ENCODE data around the gene INSC.

The INSC gene

DNA sequence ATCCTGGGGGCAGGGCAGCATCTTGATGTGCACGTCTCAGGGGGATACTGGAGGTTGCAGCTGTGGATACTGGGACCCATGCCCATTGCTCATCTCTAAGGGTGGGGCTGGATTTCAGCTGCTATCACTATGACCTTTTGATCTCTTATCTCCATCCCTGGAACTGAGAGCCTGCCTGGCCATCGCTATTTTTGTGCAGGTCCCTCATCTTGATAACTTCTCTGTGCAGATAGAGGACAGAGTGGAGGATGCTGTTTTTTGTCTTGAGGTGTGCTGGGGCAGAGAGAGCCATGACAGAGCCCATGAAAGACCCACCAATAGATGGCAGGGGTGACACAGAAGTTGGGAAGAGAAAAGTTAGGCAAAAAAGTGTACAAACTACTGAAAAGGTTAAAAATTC is 5.1 kb upstream of the INSC start:
- no peak for DNase-seq

DNA sequence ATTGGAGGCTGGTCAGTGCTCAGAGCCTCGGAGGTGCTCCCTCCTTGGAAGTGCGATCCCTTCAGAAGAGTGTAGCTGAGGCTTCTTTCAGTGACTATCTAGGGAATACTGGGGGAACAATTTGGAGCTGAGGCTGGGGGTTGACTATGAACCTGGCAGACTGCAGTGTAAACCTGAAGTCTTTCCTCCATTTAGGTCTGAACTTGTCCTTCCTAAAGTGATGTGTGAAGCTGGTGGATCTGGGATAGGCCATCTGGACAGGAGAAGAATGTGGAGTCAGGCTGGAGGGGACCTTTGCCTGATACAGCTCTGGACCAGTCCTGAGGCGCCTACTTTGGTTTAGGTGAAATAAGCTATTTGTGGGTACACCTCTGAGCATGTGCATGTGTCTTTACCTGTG is 3.5 kb upstream of the INSC start:
- DNase-seq: no peak

DNA sequence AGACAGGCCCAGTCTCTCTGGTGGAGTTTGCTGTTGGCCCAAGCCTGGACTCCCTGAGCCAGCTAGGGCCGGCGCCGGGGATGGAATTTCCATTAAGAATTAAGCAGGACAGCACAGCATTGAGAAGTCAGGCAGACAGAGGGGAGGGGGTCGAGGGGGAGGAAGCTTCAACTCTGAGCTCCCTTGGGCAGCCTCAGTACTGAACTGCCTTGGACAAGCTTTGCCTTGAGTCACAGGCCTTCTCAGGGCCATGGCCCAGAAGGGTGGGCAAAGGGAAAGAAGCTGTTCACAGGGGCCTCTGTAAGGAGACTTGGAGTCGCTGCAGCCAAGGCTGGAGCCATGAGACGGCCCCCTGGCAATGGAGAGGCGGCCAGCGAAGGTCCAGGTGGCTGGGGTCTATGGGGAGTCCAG is 2.6 kb upstream of the INSC start:
- DNase-seq: no peak

DNA sequence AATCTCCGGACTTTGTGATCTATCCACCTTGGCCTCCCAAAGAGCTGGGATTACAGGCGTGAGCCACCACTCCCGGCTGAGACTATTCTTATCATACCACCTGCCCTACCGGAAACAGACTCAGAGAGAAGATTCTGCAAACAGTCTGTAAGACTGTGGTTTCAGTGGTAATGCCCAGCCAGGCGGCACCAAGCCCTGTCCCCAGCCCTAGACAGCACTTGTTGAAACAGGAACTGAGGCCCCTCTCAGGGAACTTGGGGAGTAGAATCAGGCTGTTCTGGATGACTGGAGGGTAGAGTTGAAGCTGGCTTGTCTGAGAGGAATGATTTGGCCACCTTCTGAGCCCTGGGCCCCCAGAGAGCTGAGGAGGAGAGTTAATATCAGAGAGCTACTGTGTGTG is 1.3 kb upstream of the INSC start:
- no peak for DNase-seq

DNA sequence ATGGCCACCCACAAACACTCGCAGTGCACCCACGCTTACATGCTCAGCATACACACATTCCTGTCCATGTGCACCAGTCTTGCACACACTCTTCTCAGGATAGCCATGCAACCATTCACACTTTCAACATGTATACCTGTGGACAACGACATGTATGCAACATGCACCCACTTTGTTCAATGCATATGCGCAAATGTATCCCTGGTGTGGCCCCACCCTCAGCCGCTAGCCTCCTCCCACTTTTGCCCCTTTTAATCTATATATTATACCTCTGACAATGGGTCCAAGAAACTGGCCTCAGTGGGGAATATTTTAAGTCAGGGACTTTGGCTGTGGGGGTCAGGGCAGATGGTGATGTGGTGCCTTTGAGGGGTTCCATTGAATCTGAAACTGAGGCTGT is 963 bp downstream of the INSC start:
- no peak for DNase-seq

DNA sequence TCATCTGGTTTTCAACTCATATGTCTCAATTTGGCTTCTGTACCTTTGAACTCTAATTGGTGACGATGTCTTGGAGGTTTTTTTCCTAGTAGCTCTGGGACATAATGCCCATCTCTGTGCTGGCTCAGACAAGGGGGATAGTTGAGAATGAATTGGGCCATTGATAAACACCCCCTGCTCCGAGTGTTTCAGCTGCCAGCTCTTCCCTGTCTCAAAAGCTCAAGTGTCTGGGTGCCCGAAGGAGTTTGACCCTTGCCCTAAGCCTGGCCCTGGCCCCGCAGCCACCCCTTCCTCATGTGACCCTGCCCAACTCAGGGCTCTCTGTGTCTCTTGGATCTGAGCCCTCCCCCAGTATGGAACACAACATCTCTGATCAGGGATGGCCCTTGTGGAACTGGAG is 3.0 kb downstream of the INSC start:
- no peak for DNase-seq

DNA sequence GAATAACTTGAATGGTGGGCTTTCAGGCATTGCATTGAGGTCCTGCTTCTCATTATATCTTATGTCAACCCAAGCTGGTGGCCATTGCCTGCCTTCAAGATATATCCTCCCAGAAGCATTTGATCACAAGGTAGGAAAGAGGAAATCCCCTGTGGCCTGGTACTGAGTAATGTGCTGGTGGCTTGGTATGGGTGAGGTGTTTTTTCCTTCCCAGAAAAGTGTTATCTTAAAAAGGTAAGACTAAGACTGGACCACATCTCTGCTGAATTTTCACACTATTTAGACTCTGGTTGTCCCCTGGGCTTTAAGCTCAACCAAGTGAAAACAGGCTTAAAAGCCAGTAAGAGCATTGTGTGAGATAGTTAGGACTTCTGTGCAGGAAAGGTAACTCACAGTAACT is 3.7 kb downstream of the INSC start:
- no peak for DNase-seq

DNA sequence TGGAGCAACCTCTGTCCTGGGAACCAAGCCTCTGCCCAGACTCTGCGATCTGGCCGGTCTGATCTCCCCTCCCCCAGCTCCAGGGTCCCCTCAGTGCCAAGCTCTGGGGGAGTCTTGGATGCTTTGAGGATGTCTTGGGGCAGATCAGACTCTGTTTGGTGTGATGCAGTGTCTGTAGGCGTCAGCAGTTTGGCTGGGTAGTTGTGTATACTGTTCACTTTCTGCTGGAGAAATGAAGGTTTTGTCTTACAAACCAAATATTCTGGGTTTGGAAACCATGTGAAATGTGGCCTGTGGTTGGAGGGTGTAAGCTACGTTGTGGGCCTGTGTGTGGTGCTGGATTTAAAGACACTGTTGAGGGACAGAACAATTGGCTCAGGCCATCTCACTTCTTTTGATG is 4.6 kb downstream of the INSC start:
- DNase-seq: no peak

DNA sequence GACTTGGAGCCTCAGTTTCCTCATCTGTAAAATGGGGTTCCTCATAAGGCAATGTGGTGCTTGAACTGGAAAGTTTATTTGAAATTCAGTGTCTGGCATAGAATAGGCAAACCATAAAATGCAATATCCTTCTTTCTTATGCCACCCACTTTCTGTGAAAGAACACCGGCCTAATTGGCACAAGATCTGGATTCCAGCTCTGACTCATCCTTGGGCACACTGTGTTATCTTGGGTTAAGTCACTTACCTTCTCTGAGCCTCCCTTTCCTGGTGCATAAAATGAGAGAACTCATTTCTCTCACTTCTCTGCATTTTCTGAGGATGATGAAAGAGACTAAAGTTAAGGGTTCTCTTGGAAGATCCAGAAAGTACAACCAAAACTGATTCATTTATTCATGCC is 5.1 kb downstream of the INSC start:
- peak; percentile 23 for DNase-seq

DNA sequence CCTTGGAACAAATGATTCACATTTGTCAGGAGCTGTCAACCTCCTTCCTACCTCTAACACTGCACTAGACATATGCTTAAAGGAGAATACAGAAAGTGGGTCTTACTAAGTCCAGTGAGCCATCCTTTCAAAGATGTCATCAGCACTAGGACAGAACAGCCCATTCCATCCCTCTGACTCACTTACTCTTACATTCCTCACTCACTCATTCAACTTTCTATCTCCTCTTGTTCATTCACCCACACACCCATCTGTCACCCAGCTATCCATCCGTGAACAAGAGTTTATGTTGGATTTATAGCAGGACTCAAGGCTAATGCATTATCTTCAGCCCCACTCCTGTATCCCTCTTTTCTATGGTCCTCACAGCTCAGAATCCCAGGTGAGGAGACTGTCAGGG is 9.1 kb downstream of the INSC start:
- peak; percentile 95 for DNase-seq

DNA sequence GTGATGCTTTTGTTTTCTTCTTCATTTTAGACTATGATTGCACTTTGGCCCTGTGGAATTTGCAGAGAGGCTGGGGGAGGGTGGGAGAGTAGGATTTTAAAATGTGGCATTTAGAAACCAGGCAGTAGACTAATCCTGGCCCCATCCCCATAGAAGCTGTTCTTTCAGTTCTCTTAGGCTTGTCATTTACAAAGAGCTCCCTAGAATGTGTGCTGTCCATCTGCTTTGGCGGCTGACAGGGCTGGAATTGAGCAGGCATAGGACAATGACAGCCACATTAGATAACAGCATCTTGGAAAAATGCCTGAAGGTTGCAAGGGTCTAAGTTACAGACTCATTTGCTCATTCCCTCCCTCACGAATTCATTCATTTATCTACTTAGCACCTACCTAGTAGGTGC is 9.8 kb downstream of the INSC start:
- DNase-seq: no peak

DNA sequence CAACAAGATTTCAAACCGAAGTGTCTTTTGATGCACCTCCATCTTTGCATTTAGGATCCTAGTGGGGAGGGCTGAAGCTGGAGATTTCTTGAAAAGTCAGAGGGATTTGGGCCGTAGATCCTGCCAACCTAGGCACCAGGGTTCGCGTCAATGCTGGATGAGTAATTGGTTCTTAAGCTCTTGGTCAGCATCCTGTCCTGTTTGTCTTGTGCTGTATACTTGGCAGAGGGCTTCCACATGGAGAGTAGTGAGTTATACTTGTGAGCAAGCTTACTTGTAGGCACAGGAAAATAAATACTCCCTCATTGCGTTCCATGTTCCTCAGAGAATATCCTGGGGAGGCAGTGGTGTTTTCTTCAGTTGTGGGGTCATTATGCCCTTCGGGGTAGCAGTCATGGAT is 12.6 kb downstream of the INSC start:
- peak; percentile 83 for DNase-seq

DNA sequence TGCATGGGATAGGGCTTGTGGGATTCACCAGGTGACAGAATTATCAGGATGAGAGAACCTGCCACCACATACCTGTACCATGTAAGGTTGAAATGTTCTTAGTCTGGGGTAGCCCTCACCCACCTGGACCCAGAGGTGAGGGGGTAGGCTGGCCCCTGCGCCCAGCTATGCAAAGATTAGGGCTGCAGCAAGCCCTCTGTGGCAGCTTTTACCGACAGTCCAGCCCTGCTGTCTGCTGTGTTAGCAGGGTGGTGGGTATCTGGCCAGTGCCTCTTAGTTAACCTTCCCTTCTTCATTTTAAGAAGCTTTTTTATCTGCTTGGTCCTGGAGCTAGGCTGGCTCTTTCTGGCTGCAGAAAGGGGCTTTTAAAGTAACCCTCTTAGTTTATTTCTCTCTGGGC is 13.9 kb downstream of the INSC start:
- no peak for DNase-seq

DNA sequence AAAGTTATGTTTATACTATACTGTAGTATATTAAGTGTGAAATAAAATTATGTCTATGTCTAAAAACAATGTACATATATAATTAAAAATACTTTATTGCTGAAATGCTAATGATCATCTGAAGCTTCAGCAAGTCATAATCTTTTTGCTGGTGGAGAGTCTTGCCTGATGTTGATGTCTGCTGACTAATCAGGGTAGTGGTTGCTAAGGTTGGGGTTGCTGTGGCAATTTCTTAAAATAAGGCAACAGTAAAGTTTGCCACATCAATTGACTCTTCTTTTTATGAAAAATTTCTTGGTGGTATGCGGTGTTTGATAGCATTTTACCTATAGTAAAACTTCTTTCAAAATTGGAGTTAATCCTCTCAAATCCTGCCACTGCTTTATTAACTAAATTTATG is 21.4 kb downstream of the INSC start:
- no peak for DNase-seq

DNA sequence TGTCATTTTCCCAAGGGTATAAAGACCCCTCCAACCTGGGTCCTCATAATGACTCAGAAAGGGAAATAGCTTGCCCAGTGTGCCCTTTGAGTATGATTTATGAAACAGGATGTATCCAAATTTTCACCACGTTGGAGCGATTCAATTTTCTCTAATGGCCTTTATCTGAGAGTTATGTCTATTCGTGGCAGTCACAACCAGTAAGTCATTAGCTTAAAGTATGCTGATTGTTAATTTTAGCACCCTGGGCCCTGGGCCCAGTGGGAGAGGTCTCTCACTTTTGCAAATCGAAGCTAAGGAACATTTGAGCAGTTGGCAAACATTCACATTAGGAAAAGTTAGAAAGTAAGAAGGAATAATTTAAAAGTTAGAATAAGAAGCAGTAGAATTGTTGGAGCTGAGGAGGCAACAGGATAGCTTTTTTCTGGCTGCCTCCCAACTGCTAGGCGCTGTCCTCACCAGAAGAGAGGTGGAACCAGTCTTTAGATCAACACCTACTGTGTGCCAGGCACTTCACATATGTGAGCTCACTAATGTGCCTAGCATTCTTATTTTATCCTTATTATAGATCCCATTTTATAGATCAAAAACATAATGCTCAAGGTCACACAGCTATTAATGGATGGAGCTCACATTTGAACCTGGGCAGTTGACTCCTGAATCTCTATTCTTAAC is 24.5 kb downstream of the INSC start:
- DNase-seq: no peak

DNA sequence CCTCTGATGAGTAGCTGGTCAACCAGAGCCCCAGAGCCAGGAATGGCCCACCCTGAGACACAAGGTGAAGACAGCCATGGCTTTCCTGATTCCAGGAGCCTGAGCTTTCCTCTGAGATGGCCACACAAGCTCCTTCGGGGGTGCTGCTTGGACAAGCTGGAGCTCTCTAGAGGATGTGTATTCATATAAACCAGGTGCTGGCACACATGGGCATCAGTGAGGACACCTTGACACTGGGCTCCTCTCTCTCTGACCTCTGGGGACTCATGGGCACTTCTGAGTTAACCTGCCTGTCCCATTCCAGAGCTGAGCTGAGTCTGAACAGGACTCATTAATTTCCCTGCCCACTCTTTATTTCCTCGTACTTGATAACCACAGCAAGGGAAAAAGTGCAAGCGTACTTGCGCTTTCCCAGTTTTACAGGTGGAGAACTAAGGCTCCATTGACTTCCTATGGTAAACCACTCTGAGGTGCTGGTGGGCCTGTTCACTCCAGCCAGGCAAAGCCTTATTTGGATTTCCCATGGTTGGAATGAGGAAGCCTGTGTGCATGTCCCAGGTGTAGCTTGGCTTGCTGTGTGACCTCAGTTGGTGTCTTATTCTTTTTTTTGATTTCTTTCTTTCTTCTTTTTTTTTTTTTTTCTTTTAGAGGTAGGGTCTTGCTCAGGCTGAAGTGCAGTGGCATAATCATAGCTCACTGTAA is 25.4 kb downstream of the INSC start:
- no peak for DNase-seq

DNA sequence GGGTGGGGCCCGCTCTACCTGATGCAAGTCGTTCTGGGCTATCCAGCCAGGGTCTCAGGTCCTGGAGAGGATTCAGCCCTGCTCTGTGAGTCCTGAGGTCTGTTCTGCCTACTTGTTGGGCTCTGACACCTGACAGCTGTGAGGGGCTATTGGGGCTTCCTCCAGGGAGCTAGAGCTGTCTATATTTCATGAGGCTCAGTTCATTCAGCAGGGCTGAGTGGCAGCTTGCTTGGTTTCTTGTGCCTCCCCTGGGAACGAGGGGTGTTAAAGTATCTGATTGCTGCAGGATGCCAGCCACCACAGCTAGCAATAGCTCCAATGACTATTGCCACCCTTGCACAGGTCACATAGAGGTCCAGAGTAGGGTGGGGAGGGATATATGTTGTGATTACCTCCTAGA is 26.7 kb downstream of the INSC start:
- no peak for DNase-seq

DNA sequence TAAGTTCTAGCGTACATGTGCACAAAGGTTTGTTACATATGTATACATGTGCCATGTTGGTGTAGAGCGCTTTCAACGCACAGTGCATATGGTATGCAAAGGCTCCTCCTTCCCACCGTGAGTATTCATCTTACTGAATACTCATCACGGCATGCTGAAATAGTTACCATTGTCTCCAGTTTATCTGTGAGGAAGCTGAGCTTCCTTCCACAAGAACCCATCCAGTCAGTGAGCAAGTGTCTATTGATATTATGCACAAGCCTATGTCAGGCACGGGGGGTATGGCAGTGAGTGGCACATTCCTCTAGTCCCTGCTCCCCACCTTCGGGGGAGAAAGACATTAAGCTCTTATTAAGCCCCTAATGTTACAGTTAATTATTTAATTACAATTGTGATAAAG is 28.1 kb downstream of the INSC start:
- DNase-seq: no peak

DNA sequence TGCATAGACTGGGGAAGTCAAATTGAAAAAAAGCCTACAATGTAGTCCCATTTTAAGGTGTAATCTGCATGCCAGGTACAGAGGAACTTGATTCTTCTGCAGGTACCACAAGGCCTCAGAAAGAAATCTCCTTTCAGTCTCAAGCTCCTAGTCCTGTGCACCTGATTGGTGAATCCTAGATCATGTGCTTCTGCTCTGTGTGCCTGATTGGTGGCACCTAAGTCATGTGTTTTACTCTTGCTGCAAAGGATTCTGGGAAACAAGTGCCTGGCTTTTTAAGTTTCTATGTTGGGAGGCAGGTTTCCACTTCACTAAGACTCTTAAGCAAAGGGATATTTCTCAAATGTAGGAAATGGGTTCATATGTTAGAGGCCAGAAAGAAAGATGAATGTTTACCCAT is 29.1 kb downstream of the INSC start:
- no peak for DNase-seq

DNA sequence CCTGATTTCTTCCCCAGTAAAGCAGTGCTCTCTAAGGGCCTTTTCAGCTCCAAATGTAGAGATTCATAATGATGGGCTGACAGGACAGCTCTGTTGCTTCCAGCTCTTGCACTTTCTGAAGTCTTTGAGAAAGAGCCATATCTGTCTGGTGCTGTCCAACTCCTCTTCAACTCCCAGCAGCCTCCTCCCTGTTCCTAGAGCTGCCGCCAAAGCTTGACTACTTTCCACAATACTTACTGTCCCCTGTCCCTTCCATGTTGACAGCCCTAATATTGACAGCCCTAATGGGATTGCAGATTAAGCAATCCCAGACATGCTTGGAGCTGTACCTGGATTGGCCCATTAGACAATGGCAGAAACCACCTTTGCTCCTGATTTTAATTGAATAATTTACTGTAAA is 29.6 kb downstream of the INSC start:
- DNase-seq: no peak

DNA sequence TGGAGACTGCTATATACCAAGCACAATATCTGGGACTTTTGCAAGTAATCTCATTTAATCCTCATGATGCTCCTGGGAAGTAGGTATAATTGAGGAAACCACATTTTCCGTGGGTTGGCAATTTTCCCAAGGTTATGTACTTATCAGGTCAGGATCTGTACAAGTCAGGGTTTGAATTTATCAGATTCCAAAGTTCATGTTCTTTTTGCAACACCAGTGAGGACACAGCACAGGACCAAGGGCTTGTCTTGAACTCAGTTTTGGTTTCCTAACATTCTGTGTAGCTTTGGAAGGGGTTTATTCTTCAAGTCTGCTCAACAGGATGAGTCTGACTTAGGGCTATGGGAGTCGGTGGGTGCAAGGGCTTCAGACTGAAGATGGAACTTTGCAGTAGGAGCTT is 30.4 kb downstream of the INSC start:
- DNase-seq: no peak

DNA sequence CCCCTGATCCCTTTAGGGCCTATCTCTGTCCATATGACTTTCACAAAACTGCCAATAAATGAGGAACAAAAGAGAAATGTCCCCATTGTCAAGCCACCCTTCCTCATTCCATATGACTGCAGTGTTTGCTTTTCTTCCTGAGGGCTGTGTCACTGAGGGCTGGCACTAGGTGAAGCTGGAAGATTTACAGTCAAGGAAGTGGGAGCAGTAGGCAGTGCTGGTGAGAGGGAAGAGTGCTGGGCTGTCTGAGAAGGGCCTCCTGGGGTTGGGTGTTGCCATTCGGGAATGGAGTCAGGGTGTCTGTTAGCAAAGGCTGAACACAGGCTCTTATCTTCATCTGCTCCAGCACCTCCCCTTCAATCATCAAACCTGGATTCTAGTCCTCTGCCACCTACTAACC is 30.9 kb downstream of the INSC start:
- no peak for DNase-seq

DNA sequence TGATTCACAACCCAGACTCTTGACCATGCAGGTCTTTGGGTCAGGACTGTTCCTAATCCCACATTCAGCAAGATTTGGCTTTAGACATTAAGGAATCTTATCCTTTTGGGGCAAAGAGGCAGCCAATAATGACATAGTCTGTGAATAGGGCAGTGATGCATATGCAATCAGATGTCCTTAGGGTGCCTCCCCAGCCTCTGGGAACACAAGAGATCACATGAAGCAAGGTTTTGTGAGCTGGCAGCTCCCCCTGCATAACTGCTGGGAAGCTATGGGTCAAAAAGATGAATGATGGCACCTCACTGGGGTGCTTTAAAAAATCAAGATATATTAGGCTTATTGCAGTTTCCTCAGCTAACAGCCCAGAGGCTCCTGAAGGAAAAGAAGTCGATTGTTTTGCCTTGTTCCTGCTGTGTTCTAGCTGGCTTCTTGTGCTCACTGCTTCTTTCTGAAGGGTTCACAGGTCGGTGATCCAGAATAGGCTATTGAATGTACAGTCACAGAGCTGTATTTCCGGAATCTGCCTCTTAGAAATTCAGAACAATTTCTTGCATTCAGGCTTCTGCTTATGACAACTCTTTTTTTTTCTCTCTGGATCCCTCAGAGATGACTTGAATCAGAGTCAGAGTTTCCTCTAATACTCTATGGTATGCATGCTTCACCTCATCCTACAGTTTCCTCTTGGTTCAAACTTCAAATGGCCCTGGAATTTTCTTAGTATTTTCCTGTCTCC is 31.7 kb downstream of the INSC start:
- peak; percentile 59 for DNase-seq

DNA sequence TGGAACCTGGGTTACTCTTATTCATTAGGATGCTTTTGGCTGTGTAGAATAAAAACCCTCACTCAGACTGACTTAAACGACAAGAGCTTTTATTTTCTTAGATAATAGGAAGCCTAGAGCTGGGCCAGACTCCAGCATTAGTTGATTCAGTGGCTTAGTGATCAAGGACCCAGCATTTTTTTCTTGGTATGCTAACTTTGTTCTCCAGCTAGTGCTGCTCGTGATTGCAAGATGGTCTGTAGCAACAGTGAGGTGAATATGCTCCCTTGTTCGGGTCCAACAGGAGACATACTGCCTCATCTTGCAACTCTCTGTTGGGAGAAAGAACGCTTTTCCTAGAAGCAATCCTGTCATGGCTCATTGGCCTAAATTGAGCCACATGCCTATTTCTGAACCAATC is 33.4 kb downstream of the INSC start:
- no peak for DNase-seq
